Glomerular visceral epithelial cell (primary cell): ENCODE data around the gene ZBTB14.
A peak's percentile ranks its signal among the peaks of the same experiment; 100 is the strongest.

Experiments
- DNase-seq: peaks from one replicate; pipeline ENCODE4 v3.0.0-alpha.2; 2016; ENCODE audit errors: extremely low spot score

The ZBTB14 gene

DNA sequence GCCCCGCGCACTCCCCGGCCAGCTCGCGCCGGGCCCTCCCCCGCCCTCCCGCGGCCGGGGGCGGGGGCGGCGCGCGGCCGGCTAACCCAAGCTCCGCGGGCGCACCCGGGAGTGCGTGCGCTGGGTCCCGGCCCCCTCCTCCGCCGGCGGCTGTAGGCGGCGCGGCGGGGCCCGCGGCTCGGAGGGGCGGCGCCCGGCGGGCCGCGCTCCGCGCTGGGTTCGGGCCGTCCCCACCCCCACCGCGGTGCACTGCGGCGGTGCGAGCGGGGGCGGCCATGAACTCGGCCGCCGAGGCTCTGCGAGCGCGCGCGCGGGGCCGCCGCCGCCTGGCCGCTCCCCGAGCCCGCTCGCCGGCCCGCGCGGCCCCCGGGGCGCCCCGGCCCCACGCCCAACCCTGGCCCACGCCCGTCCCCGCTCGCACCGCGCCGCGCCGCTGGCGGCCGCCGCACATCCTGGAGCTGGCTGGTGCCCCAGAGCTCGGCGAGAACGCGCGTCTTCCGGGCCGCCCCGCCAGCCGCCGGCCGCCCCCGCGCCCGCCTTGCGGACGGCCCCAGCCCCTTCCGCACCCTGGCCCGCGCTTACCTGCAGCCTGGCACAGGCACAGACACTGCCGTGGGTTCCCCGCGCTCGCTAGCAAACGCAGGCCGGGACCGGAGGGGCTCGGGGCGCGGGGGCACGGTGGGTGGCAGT is at the start of gene ZBTB14:
Gene ZBTB14 (minus strand): TSS at position 496 of the 690 bp plus-strand sequence. CDS start 2,480 bp downstream, outside the sequence.
- DNase-seq = peak; percentile 75

DNA sequence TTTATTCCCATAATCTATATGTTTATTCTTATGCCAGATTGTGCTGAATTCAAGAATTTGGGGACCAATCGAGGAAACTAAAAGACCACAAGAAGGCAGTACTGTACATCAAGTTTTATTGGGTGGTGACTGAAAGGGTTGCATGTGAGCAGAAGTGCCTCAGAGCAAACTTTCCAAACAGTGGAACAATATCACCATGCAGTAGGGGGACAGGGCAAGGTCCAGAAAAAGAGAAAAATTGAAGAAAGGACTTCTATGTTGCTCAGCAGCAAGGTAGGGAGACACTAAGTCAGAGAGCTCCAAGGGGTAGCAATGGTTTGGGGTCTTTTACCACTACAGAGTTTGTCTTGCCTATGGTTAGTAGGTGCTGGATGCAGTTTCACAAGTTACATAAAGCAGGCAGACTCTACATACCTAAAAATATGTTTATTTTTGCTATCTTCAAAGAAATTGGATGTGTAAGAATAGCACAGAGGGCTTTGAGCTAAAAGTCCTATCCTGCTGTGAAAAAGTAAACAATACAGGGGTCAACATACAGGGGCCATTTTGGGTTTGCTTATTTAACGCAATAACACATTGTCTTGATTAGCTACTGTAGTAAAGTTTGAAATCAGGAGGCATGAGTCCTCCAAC is 43.8 kb upstream of the ZBTB14 start:
- no peak for DNase-seq

DNA sequence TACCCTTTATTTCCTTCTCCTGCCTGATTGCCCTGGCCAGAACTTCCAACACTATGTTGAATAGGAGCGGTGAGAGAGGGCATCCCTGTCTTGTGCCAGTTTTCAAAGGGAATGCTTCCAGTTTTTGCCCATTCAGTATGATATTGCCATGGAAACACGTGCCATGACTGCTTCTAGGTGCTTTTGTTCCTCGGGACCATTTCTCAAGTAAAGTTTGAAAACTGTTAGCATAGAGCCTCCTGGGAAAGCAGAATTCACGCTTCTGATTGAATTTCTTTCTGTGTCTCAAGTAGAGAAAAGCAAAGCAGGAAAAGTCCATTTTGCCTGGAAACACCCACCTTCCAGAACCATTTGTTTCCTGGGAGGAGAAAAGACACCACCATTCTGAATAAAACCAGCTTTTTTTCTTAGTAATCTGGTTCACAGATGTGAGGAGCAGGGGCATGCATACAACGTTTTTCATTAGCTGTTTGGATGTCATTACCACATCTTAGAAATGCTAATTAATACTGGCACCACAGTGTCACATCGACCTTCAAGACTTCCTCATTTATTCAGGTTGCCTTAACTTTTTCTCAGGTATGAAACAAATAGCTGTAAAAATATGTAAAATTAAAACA is 39.0 kb upstream of the ZBTB14 start:
- no peak for DNase-seq

GRCh38 chr18:5318061-5318700 is 22.7 kb upstream of the ZBTB14 start:
- no peak for DNase-seq

GRCh38 chr18:5317186-5317585 is 21.7 kb upstream of the ZBTB14 start:
- no peak for DNase-seq

DNA sequence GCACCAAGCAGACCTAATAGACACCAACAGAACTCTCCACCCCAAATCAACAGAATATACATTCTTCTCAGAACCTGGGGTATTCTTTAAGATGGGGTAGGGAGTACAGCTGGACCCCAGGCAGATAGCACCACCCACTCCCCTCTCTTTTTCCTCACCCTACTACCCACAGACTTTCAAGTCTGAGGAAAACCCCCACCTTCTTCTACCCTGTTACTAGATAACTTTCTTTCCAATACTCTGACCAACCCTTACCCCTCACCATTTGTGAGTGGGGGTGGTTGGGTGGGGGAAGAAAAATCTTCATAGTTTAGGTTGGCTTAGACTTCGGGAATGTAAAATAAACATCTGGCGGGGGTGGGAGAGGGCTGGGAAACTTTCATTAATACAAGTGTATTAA is 20.3 kb upstream of the ZBTB14 start:
- no peak for DNase-seq

DNA sequence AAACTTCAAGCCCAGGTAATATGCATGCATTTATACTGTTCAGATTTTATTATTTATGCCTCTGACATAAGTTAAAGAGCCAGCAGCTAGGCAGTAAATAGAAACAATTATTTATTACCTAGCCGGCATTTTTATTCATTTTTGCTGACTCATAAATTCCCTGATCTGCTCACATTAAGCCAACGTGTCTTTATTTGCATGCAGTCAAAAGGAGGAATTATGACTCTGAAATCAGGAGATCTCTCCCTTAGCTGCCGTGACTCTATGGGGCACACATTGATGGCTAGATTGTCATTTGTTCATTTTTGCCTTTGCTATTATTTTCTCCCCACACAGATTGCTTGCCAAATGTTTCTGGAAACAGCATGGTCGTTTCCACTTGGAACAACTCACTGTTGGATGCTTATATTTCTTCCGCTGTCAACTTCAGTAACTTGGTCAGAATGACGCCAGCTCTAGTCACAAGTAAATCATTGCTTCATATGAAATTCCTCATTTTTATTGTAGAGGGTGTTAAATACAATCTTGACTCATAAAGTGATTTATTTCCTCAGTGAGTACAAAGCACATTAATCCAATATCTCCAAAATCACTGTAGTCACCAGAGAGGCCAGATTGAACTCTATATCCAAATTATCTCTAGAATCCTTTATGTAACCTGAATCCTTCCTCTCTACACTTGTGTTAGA is 15.9 kb upstream of the ZBTB14 start:
- DNase-seq = no peak

DNA sequence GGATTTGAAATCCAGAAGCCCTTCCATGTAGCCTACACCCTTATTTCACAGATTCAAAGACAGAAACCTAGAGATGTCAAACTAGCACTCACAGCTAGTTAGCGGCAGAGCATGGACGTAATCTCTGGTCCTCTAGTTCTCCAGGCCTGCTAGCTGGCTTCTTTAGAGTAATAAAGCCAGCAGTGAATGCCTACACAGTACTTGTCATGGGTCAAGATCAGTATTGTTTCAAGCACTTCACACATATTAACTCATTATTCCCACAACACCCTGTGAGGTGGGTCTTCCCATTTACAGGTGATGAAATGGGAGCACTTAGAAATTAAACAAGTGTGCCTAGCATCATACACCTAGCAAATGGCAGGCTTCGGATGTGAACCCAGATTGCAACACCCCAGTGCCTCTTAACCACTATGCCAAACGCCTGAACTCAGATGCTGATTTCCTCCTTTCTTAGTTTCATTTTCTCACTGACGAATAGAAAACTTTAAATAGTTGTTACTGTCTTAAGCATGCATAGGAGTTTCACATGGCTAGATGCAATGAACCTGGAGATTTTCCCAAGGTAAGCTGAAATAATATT is 14.5 kb upstream of the ZBTB14 start:
- DNase-seq = no peak

GRCh38 chr18:5305835-5306234 is 10.3 kb upstream of the ZBTB14 start:
- DNase-seq = no peak

GRCh38 chr18:5304232-5304631 is 8.7 kb upstream of the ZBTB14 start:
- DNase-seq = no peak

GRCh38 chr18:5303636-5304035 is 8.1 kb upstream of the ZBTB14 start:
- DNase-seq = no peak

DNA sequence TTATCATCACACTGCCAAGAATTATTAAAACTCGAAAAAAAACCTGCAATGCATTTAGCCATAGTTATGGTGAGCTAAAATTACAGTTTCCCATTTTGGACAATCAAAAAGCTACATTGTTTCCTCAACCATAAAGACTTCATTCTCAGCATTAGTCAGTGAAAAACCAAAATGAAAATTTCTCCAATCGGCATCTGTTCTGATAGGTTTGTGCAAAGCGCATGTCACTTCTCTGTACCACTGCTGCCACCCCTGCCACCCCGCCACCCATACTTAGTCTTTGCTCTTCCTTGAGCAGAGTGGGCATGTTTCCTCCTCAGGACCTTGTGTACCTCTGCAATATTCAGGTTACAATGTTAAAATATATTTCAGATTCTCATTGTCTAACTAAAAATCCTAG is 7.1 kb upstream of the ZBTB14 start:
- DNase-seq = no peak

DNA sequence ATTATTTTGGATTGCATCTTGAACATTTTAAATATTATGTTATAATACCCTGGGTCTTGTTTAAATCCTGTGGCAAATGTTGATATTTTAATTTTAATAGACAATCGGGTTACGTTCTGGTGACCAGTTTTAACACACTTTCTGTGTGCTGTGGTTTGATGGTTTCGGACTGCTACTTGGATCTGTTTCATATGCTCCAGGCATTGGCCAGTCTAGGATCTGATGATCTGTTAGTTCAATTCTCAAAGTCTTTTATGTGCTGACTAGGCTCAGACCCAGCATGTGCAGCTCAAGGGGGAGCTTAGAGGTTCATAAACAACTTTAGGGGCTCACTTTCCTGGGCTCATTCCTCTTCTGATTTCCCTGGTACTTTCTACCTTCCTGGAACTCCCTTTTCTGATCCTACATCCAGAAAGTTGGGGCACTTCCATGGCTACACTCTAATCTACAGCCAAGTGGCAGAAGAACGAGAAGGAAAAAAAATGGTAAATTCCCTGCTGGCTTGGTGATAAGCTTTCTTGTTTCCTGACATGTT is 5.0 kb upstream of the ZBTB14 start:
- DNase-seq = no peak

GRCh38 chr18:5298156-5298852 is 2.8 kb upstream of the ZBTB14 start:
- no peak for DNase-seq

DNA sequence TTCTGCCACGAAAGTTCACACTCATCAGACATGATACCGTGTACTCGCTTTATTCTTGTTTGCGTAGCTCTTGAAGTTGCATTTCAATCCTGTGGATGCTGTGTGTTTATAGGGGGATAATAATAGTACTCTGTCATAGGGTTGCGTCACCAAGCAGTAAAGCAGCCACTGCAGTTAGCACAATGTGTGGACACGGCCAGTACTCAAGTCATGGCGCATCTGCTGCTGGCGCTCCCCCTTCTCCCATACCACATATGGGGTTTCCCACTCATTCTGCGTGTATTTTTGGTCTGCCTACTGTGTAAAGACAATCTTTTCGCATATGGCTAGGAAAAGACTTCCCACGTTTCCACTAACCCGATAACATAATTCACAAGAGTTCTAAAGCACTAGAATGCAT is 2.1 kb upstream of the ZBTB14 start:
- DNase-seq = no peak

DNA sequence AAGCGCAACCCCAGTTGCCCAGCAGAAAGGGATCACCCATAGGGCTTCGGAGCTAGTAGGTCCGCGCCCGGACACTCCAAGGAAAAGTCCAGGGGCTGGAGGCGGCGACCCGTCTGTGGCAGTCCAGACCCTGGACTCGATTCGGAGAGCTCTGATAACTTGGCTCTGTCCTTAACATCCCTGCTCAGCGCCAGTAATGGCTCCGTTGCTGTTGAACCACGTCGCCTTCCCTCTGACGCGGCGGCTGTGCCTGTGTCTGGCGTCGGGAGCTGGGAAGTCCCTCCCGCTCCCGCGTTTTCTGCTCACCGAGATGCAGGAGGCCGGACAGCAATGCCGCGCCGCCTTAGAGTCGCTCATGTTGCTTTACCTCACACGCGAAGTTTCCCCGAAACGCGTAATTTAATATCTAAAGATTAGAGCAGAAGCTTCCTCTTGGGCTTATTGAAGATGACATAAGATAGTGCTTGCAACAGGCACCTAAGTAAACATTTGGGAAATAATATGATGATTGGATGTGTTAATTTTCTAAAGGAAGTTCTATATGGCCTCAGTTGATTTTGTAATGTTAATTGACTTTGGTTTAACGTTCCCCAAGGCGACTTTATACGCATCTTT is 1.3 kb upstream of the ZBTB14 start:
- peak; percentile 85 for DNase-seq

- peak; percentile 97 for DNase-seq
These were observed 617 bp upstream of the ZBTB14 start for GRCh38 chr18:5295981-5296705.

- DNase-seq = no peak
These were observed 882 bp downstream of the ZBTB14 start for GRCh38 chr18:5294457-5295230.

DNA sequence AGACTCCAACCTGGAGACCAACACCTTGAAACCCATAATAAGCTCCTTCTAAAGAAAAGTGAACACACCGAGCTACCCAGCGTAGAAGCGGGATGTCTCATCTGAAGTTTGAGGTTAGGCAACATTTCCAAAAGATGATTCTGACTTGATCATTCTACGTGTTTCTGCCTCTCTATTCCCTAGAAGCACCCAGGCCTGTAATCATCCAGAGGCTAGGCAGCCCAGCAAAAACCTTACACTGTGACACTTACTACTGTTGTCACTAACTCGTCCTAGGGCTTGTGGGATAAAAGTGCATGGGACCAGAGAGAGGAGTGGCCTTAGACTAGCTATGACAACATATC is 1.4 kb downstream of the ZBTB14 start:
- DNase-seq = no peak
